ENCODE measurements around the gene FBXL7. TPM values are rescaled to one million over a fixed set of nuclear protein-coding genes. Genes with fewer than 3 reads are reported as not detected.

Gene FBXL7
- total and polyA plus RNA-seq, 2 donors (not counting 1 experiment from before 2014, with no cell fraction given): not detected

- H3K27ac ChIP-seq (ENCODE audit: low read length in 2 of 2): no peak overlapping the region
- ChIA-PET POLR2A (no interaction called here), CTCF (no interaction called here)
- peaks cover 0 to 8% (median 0%) of the 10 kb centered on the region in 3 donors for H3K9me3 ChIP-seq (ENCODE audit: control extremely low read depth in 1 of 3, control insufficient read depth in 2 of 3, insufficient read depth in 1 of 3, low read length in 2 of 3)
- H3K9ac ChIP-seq (ENCODE audit: low read length): no peak overlapping the region
- WGBS (ENCODE audit: insufficient coverage): 80% methylated on average over 1 of the region's 8 CpGs
- intact Hi-C loops (cut with micrococcal nuclease): no loop called here
- no peaks in the 10 kb centered on the region for H3K27me3 ChIP-seq (replicated peaks in 1 of 4; ENCODE audit: control extremely low read depth in 1 of 4, control insufficient read depth in 3 of 4, insufficient read depth in 4 of 4, low read length in 3 of 4)
- no peak overlapping the region for H3K4me2 ChIP-seq (replicated peaks; ENCODE audit: low read depth, low read length, poor library complexity, severe bottlenecking)
- TF ChIP-seq CTCF (IDR thresholded peaks at IDR 0.05) (no peak), EZH2 (IDR thresholded peaks at IDR 0.05; ENCODE audit: borderline replicate concordance, insufficient read depth, low read depth, low read length, poor library complexity, severe bottlenecking) (no peak)
- no peak overlapping the region for H3K4me3 ChIP-seq (ENCODE audit: control extremely low read depth in 1 of 5, extremely low read depth in 1 of 5, insufficient read depth in 1 of 5, low read depth in 2 of 5, low read length in 4 of 5)
- ATAC-seq (ENCODE audit: low read depth) (no peak), DNase-seq (no peak)
- Mint-ChIP-seq H3K9me3 (ENCODE audit: insufficient read depth) (peaks cover 7% of the 10 kb centered on the region), H3K4me1 (no peaks in the 10 kb centered on the region), H3K4me3 (no peak overlapping the region), H3K27ac (no peak overlapping the region), H3K27me3 (no peaks in the 10 kb centered on the region)
- no peak overlapping the region for H2AFZ ChIP-seq (ENCODE audit: insufficient read depth, low read depth, low read length, poor library complexity, severe bottlenecking)
- no peaks in the 10 kb centered on the region for H4K20me1 ChIP-seq (ENCODE audit: control insufficient read depth, insufficient read depth, low read length, poor library complexity, severe bottlenecking)
- H3K4me1 ChIP-seq (ENCODE audit: control insufficient read depth in 2 of 2, insufficient read depth in 2 of 2, low read length in 2 of 2): no peaks in the 10 kb centered on the region
- no peaks in the 10 kb centered on the region for H3K79me2 ChIP-seq (ENCODE audit: control insufficient read depth, insufficient read depth, low read length)
- no peaks in the 10 kb centered on the region for H3K36me3 ChIP-seq (replicated peaks in 1 of 2; ENCODE audit: control extremely low read depth in 1 of 2, control insufficient read depth in 1 of 2, extremely low read depth in 1 of 2, insufficient read depth in 2 of 2, low read length in 1 of 2)
Observed at GRCh38 chr5:15521381-15522186, 21.6 kb downstream of the FBXL7 start.

DNA sequence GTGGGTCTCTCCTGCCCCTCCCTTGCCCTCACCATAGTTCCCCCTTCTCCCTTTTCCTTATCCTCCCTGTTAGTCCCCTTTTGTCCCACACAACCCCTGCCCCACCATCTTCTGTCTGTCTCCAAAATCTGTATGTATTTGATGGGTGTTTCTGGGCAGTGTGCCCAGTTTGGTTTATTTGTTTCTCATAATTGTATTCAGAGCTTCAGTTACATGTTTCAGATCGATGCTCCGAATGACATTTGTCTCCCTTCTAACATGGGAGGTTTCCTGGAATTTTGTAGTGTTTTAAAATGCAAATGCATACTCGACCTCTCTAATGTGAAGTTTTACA, 22.2 kb downstream of the FBXL7 start:
- Histone ChIP-seq H3K4me3 (ENCODE audit: control extremely low read depth in 1 of 5, extremely low read depth in 1 of 5, insufficient read depth in 1 of 5, low read depth in 2 of 5, low read length in 4 of 5) (no peak overlapping the region), H3K4me1 (ENCODE audit: control insufficient read depth in 2 of 2, insufficient read depth in 2 of 2, low read length in 2 of 2) (no peaks in the 10 kb centered on the region), H3K27me3 (replicated peaks in 1 of 4; ENCODE audit: control extremely low read depth in 1 of 4, control insufficient read depth in 3 of 4, insufficient read depth in 4 of 4, low read length in 3 of 4) (no peaks in the 10 kb centered on the region), H3K9me3 (ENCODE audit: control extremely low read depth in 1 of 3, control insufficient read depth in 2 of 3, insufficient read depth in 1 of 3, low read length in 2 of 3) (peaks cover 0 to 8% (median 0%) of the 10 kb centered on the region in 3 donors), H3K27ac (ENCODE audit: low read length in 2 of 2) (no peak overlapping the region), H3K9ac (ENCODE audit: low read length) (no peak overlapping the region), H2AFZ (ENCODE audit: insufficient read depth, low read depth, low read length, poor library complexity, severe bottlenecking) (no peak overlapping the region), H3K4me2 (replicated peaks; ENCODE audit: low read depth, low read length, poor library complexity, severe bottlenecking) (no peak overlapping the region), H3K79me2 (ENCODE audit: control insufficient read depth, insufficient read depth, low read length) (no peaks in the 10 kb centered on the region), H3K36me3 (replicated peaks in 1 of 2; ENCODE audit: control extremely low read depth in 1 of 2, control insufficient read depth in 1 of 2, extremely low read depth in 1 of 2, insufficient read depth in 2 of 2, low read length in 1 of 2) (no peaks in the 10 kb centered on the region), H4K20me1 (ENCODE audit: control insufficient read depth, insufficient read depth, low read length, poor library complexity, severe bottlenecking) (no peaks in the 10 kb centered on the region)
- ATAC-seq (ENCODE audit: low read depth) (no peak), DNase-seq (no peak)
- ChIA-PET POLR2A (no interaction called here), CTCF (no interaction called here)
- intact Hi-C loops (cut with micrococcal nuclease): no loop called here
- H3K4me3 Mint-ChIP-seq: no peak overlapping the region
- no peaks in the 10 kb centered on the region for H3K27me3 Mint-ChIP-seq
- peaks cover 7% of the 10 kb centered on the region for H3K9me3 Mint-ChIP-seq (ENCODE audit: insufficient read depth)
- no peak overlapping the region for H3K27ac Mint-ChIP-seq
- TF ChIP-seq CTCF (IDR thresholded peaks at IDR 0.05): no peak
- TF ChIP-seq EZH2 (IDR thresholded peaks at IDR 0.05; ENCODE audit: borderline replicate concordance, insufficient read depth, low read depth, low read length, poor library complexity, severe bottlenecking): no peak
- WGBS (ENCODE audit: insufficient coverage): no CpG with 5 or more reads among the region's 3 CpGs
- H3K4me1 Mint-ChIP-seq: no peaks in the 10 kb centered on the region

Data from B cell (primary cell).